Measurements from ENCODE around the gene MSX2. TPM values are rescaled to one million over a fixed set of nuclear protein-coding genes. Genes with fewer than 3 reads are reported as not detected.

The MSX2 gene
- total RNA-seq, 1 donor from 2014 or later = 0.27 TPM

DNA sequence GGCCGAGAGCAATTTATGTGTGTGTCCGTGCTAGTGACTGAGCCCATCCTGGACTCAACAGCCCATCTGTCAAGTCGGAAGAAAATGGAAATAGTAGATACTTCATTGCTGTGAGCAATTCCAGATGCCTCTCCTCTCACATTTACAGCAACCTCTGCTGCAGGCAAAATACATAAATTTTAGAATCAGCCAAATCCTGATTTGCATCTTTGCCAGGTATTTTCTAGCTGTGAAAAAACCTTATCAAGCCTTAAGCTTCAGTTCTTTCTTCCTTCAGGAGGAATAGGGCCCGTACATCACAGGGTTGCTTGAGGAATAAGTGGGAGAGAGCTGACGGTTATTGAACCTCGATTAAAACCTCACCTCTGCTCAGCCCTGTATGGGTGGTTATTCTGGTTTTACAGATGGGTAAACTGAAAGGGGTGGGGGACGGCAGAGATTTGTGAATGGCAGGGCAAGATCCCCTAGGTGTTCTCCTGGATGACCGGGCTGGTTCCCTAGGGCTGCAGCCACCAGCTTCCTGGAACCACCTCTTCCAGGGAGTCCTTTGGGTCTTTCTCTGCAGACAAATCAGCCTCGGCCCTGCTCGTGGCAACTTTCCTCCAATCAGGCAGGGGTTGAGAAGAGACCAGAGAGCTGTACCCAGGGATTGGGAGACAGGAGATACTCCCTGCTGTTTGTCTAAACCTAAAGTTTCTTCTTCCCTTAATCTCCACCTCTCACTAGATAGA is 5.3 kb upstream of the MSX2 start:
- intact Hi-C loops (cut with DNase I) = no loop called here
- H3K4me3 ChIP-seq = no peak overlapping the region
- H3K27ac ChIP-seq = no peak overlapping the region
- H3K4me1 ChIP-seq = peaks cover 8% of the 10 kb centered on the region
- no peaks in the 10 kb centered on the region for H3K36me3 ChIP-seq
- DNase-seq (no peak), ATAC-seq (no peak)
- TF ChIP-seq, protein P1, sequence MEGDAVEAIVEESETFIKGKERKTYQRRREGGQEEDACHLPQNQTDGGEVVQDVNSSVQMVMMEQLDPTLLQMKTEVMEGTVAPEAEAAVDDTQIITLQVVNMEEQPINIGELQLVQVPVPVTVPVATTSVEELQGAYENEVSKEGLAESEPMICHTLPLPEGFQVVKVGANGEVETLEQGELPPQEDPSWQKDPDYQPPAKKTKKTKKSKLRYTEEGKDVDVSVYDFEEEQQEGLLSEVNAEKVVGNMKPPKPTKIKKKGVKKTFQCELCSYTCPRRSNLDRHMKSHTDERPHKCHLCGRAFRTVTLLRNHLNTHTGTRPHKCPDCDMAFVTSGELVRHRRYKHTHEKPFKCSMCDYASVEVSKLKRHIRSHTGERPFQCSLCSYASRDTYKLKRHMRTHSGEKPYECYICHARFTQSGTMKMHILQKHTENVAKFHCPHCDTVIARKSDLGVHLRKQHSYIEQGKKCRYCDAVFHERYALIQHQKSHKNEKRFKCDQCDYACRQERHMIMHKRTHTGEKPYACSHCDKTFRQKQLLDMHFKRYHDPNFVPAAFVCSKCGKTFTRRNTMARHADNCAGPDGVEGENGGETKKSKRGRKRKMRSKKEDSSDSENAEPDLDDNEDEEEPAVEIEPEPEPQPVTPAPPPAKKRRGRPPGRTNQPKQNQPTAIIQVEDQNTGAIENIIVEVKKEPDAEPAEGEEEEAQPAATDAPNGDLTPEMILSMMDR (IDR thresholded peaks at IDR 0.05) = no peak
- peaks cover 80% of the 10 kb centered on the region for H3K27me3 ChIP-seq (ENCODE audit: low read depth)
- no peaks in the 10 kb centered on the region for H3K9me3 ChIP-seq

DNA sequence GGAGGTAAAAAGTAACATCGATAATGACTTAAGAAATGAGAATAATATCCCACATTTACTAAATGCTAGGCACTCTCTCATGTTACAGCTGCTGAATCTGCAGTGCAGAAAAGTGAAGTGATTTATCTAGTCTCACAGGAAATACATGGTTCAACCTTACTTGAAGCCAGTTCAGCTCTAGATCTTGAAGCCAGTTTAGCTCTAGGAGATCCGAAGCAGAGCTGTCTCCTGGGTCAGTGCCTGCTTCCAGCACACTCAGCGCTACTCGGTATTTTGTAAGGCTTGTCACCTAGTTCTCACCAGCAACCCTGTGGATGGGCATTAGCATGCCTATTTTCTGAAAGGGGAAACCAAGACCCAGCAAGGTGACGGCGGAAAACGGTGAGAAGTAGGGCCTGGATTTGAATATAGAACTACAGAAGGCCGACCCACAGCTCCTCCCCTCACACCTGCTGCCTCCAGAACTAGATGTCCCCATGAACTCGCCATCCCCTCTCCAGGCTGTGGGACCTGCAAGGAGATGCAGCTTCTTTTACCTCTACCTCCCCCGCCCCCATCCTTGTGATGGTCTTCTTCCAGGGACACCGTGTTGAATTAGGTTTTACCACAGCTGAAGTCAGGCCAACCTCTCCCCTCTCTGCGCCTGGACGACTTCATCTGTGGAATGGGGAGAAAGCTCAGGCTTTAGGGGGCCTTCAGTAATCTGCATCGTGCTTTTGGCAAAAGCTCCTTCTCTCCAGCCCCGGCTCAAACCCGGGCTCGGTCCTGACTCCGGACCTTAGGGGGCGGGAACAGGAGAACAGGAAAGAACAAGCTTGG is 4.4 kb upstream of the MSX2 start:
- DNase-seq = no peak
- Histone ChIP-seq H3K9me3 (no peaks in the 10 kb centered on the region), H3K4me1 (peaks cover 12% of the 10 kb centered on the region), H3K27ac (no peak overlapping the region), H3K36me3 (no peaks in the 10 kb centered on the region), H3K27me3 (ENCODE audit: low read depth) (peaks cover 80% of the 10 kb centered on the region), H3K4me3 (no peak overlapping the region)
- intact Hi-C loops (cut with DNase I) = no loop called here
- no peak for ATAC-seq
- TF ChIP-seq, protein P1 (IDR thresholded peaks at IDR 0.05) = no peak

DNA sequence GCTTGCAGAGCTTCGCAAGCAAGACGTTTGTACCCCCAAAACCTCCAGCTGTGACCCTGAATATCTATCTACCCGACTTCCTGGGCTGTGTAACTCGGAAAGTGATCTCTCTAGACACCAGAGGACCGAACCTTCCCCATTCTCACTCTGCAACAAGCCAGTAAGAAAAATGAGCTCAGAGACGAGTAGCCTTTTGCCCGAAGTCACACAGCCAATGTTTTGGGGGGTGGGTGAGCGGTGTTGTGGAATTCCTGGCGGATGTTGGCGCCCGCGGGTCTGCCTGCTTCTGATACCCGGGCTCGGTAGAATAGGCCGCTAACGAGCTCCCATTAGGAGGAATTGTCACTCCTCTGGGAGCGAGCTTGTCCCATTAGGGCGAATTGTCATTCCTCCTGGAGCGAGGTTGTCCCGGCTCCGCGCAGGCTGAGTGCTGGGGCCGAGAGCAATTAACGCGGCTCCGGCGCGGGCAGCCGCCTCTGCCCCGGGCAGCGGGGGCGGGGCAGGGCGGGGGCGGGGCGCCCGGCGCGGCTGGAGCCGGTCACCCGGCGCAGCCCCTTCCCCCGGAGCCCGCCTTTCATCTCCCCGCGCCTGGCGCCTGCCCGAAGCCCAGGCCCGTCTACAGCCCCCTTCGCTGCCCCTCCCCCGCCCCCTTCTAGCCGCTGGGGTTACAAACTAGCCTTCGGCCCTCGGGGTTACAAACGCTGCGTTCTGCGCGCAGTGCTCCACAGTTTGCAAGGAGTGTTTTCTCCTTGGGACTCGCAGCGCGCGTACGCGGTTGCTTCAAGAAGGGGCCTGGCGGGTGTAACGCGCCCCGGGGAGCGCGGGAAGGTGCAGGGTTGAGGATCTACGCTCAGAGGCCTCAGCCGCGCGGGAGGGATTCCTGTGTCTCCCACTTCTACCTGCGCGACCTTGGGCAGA is 3.5 kb upstream of the MSX2 start:
- intact Hi-C loops (cut with DNase I) = no loop called here
- Histone ChIP-seq H3K4me3 (no peak overlapping the region), H3K9me3 (no peaks in the 10 kb centered on the region), H3K27ac (no peak overlapping the region), H3K27me3 (ENCODE audit: low read depth) (peaks cover 85% of the 10 kb centered on the region), H3K4me1 (peaks cover 20% of the 10 kb centered on the region), H3K36me3 (no peaks in the 10 kb centered on the region)
- DNase-seq (no peak), ATAC-seq (no peak)
- TF ChIP-seq, protein P1 (IDR thresholded peaks at IDR 0.05) = no peak

DNA sequence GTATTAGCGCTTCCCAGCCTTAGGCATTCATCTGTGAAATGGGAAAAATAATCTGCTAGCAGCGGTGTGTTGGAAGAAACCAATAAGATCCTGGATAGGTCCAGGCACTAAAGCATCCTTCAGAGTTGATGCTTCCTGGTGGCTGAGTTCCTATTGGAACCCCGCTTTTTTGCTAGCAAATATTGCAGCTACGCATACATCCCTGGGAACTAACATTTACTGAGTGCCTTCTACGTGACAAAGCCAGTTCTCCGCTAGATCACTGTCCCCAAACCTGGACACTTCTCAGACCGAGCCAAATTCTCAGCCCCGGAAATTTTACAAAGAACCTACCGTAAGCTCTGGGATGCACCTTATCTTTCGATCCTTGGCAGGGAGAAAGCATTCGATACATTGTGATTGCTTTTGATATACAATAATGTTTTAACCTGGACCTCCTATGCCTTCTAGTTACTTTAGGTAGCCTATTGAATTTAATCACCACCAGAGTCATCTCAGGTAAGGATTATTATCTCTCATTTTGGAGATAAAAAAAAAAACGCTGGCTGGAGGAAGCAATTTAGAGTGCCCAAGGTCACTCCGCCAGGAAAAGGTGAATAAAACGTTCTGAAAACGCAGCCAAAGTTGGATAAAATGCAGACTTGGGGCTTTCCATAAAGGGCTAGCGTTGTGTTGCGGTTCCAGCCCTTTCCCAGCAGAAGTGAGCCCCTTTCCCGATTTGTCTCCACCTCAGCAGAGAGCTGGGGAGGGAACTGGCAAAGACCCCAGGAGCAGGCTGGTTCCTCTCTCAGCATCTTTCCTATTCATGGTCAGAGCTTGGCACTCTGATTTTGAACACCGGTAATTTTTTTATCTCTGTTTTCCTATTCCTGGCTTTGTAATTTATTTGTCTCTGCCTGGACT is 2.6 kb upstream of the MSX2 start:
- Histone ChIP-seq H3K27ac (no peak overlapping the region), H3K4me1 (peaks cover 21% of the 10 kb centered on the region), H3K4me3 (no peak overlapping the region), H3K9me3 (no peaks in the 10 kb centered on the region), H3K27me3 (ENCODE audit: low read depth) (peaks cover 94% of the 10 kb centered on the region), H3K36me3 (no peaks in the 10 kb centered on the region)
- TF ChIP-seq, protein P1 (IDR thresholded peaks at IDR 0.05) = no peak
- intact Hi-C loops (cut with DNase I) = no loop called here
- no peak for DNase-seq
- ATAC-seq = no peak
